NOMO-1 treated with dmso at 0.1 percent for 144 hours (cell line): ENCODE measurements around the gene GPC6.

ENCODE experiments used
- DNase-seq: peaks from one replicate; lab custom pipeline; 2025; ENCODE audit not compliant: unreplicated experiment; lab: John Stamatoyannopoulos, UW

Gene GPC6

GRCh38 chr13:93811071-93811737 is 584.6 kb downstream of the GPC6 start:
- no peak for DNase-seq

- no peak for DNase-seq
Measured at GRCh38 chr13:93811738-93812112, 585.1 kb downstream of the GPC6 start.

GRCh38 chr13:93814658-93815057 is 588.1 kb downstream of the GPC6 start:
- no peak for DNase-seq

- no peak for DNase-seq
Measured at GRCh38 chr13:93818345-93818744, 591.7 kb downstream of the GPC6 start.

- no peak for DNase-seq
Measured at GRCh38 chr13:93819331-93819890, 592.8 kb downstream of the GPC6 start.

- no peak for DNase-seq
Measured at GRCh38 chr13:93824286-93824685, 597.7 kb downstream of the GPC6 start.

GRCh38 chr13:93834051-93834450 is 607.4 kb downstream of the GPC6 start:
- no peak for DNase-seq

GRCh38 chr13:93843082-93843481 is 616.5 kb downstream of the GPC6 start:
- no peak for DNase-seq

GRCh38 chr13:93847162-93847561 is 620.6 kb downstream of the GPC6 start:
- DNase-seq = no peak

GRCh38 chr13:93848247-93848646 is 621.6 kb downstream of the GPC6 start:
- DNase-seq = no peak

GRCh38 chr13:93851236-93851635 is 624.6 kb downstream of the GPC6 start:
- DNase-seq = no peak

- DNase-seq = no peak
Measured at GRCh38 chr13:93853912-93854311, 627.3 kb downstream of the GPC6 start.

- no peak for DNase-seq
Measured at GRCh38 chr13:93857126-93857525, 630.5 kb downstream of the GPC6 start.

- DNase-seq = no peak
Measured at GRCh38 chr13:93859716-93860115, 633.1 kb downstream of the GPC6 start.

- DNase-seq = no peak
Measured at GRCh38 chr13:93861818-93862217, 635.2 kb downstream of the GPC6 start.

GRCh38 chr13:93862259-93862658 is 635.7 kb downstream of the GPC6 start:
- no peak for DNase-seq

GRCh38 chr13:93865235-93865634 is 638.6 kb downstream of the GPC6 start:
- no peak for DNase-seq

GRCh38 chr13:93867481-93867880 is 640.9 kb downstream of the GPC6 start:
- no peak for DNase-seq

GRCh38 chr13:93872376-93872775 is 645.8 kb downstream of the GPC6 start:
- DNase-seq = no peak

- no peak for DNase-seq
Measured at GRCh38 chr13:93872786-93873347, 646.3 kb downstream of the GPC6 start.

GRCh38 chr13:93875547-93875946 is 648.9 kb downstream of the GPC6 start:
- no peak for DNase-seq

- no peak for DNase-seq
Measured at GRCh38 chr13:93876236-93876635, 649.6 kb downstream of the GPC6 start.

- no peak for DNase-seq
Measured at GRCh38 chr13:93878675-93879074, 652.1 kb downstream of the GPC6 start.
